ENCODE data around the gene SDHA. TPM values are rescaled to one million over a fixed set of nuclear protein-coding genes. Genes with fewer than 3 reads are reported as not detected.
A peak's percentile ranks its signal among the peaks of the same experiment; 100 is the strongest.

The SDHA gene
- total and polyA plus RNA-seq, 9 of the 15 experiments (the other 6 are each of a cell fraction or from before 2014, with no cell fraction given) = 82.9 to 191 (median 130) TPM

DNA sequence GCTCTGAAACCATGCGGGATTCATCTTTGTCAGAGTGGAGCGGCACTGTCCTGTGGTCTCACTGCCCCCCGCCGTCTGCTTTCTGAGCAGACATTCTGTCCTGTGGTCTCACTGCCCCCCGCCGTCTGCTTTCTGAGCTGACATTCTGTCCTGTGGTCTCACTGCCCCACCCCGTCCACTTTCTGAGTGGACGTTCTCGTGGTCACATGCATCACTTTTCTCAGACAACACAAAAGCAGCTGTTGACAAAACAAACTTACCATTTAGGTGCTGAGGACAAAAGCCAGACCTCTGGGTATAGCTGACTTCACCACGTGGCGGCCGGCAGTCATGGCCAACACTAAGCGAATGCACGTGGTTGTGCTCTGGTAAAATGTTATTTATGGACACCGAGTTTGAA lies 24.0 kb upstream of the SDHA start:
- no peak overlapping the region for H3K4me3 ChIP-seq
- H3K27ac ChIP-seq (ENCODE audit: extremely low read depth, low read depth, low read length) = no peak overlapping the region
- intact Hi-C loops (cut with micrococcal nuclease) (no loop called here), in situ Hi-C loops (cut with MboI) (no loop called here)
- H3K4me1 ChIP-seq (replicated peaks in 1 of 2; ENCODE audit: control insufficient read depth in 2 of 2, insufficient read depth in 2 of 2, low read length in 2 of 2) = peaks cover 0 to 57% of the 10 kb centered on the region in 2 experiments; a peak in 2 of 5 replicates
- H3K4me2 ChIP-seq (ENCODE audit: insufficient read depth, low read length) = no peak overlapping the region
- ATAC-seq = no peak
- 0 out of 4 replicates have a peak, but pooled peaks of 1 of the 2 experiments have one; percentile 23 for TF ChIP-seq MNT (conservative IDR thresholded peaks at IDR 0.05)
- no peak for TF ChIP-seq SUPT5H (IDR thresholded peaks at IDR 0.05)
- no peaks in the 10 kb centered on the region for H3K9me3 ChIP-seq (replicated peaks; ENCODE audit: control insufficient read depth, insufficient read depth, low read depth, low read length)
- DNase-seq (ENCODE audit: extremely low read depth in 1 of 4, low spot score in 3 of 4) = no peak
- H2AFZ ChIP-seq (ENCODE audit: low read depth, low read length) = no peak overlapping the region
- no peaks in the 10 kb centered on the region for H3K79me2 ChIP-seq (ENCODE audit: control insufficient read depth, insufficient read depth, low read length)
- H3K9ac ChIP-seq (ENCODE audit: insufficient read depth in 1 of 2, low read depth in 2 of 2, low read length in 2 of 2) = no peak overlapping the region
- no TSS peak for BruUV-seq (replicated peaks)
- no peaks in the 10 kb centered on the region for H3K36me3 ChIP-seq (ENCODE audit: control insufficient read depth, insufficient read depth, low read length)
- peak; percentile 37 for FAIRE-seq
- 29% methylated on average over 15 of the region's 15 CpGs for WGBS (ENCODE audit: insufficient coverage, low coverage, missing lambda C conversion rate)
- H4K20me1 ChIP-seq (replicated peaks; ENCODE audit: control insufficient read depth, insufficient read depth, low read length) = peaks cover 12% of the 10 kb centered on the region
- POLR2A ChIA-PET = interaction anchor here (0.6 to 1.5 kb wide), 4 partner anchors 9 to 14 kb away, joined by 3 to 7 read pairs (median 4); no protein-coding TSS in a partner anchor
- CTCF ChIA-PET (ENCODE audit: low intra/inter-chr PET ratio) = no interaction called here
- H3K9me1 ChIP-seq (ENCODE audit: control insufficient read depth, insufficient read depth, low read length) = no peaks in the 10 kb centered on the region
- peaks cover 27 to 57% of the 10 kb centered on the region in 2 experiments; a peak in 4 of 5 replicates for H3K27me3 ChIP-seq (ENCODE audit: control insufficient read depth in 2 of 2, insufficient read depth in 2 of 2, low read length in 2 of 2)

DNA sequence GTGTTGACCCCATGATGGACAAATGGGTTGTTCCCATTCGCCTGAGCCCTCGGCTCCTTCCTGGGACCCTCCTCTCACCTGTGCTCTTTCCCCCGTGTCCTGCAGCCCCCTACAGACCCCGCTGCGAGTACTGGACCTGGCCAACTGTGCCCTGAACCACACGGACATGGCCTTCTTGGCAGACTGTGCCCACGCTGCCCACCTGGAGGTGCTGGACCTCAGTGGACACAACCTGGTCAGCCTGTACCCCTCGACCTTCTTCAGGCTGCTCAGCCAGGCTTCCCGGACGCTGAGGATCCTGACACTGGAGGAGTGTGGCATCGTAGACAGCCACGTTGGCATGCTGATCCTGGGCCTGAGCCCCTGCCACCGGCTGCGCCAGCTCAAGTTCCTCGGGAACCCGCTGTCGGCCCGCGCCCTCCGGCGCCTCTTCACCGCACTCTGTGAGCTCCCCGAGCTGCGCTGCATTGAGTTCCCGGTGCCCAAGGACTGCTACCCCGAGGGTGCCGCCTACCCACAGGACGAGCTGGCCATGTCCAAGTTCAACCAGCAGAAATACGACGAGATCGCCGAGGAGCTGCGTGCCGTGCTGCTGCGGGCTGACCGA lies 23.4 kb upstream of the SDHA start:
- H3K9me1 ChIP-seq (ENCODE audit: control insufficient read depth, insufficient read depth, low read length) = no peaks in the 10 kb centered on the region
- no TSS peak for BruUV-seq (replicated peaks)
- peaks cover 27 to 50% of the 10 kb centered on the region in 2 experiments; a peak in 4 of 5 replicates for H3K27me3 ChIP-seq (ENCODE audit: control insufficient read depth in 2 of 2, insufficient read depth in 2 of 2, low read length in 2 of 2)
- POLR2A ChIA-PET = interaction anchor here (0.9 to 1.5 kb wide), 3 partner anchors 9 to 14 kb away, joined by 3 to 7 read pairs (median 5); no protein-coding TSS in a partner anchor
- peaks cover 0 to 51% of the 10 kb centered on the region in 2 experiments; a peak in 2 of 5 replicates for H3K4me1 ChIP-seq (replicated peaks in 1 of 2; ENCODE audit: control insufficient read depth in 2 of 2, insufficient read depth in 2 of 2, low read length in 2 of 2)
- ATAC-seq = no peak
- peak overlapping the region in 1 of 2 experiments; percentile 52; a peak in 1 of 4 replicates for H3K9ac ChIP-seq (ENCODE audit: insufficient read depth in 1 of 2, low read depth in 2 of 2, low read length in 2 of 2)
- no peak overlapping the region for H3K4me3 ChIP-seq
- WGBS (ENCODE audit: insufficient coverage, low coverage, missing lambda C conversion rate) = 37% methylated on average over 36 of the region's 36 CpGs
- no peak overlapping the region for H3K4me2 ChIP-seq (ENCODE audit: insufficient read depth, low read length)
- peaks cover 9% of the 10 kb centered on the region for H4K20me1 ChIP-seq (replicated peaks; ENCODE audit: control insufficient read depth, insufficient read depth, low read length)
- H3K9me3 ChIP-seq (replicated peaks; ENCODE audit: control insufficient read depth, insufficient read depth, low read depth, low read length) = no peaks in the 10 kb centered on the region
- H3K36me3 ChIP-seq (ENCODE audit: control insufficient read depth, insufficient read depth, low read length) = no peaks in the 10 kb centered on the region
- DNase-seq (ENCODE audit: extremely low read depth in 1 of 4, low spot score in 3 of 4) = no peak
- no peak overlapping the region for H2AFZ ChIP-seq (ENCODE audit: low read depth, low read length)
- no peaks in the 10 kb centered on the region for H3K79me2 ChIP-seq (ENCODE audit: control insufficient read depth, insufficient read depth, low read length)
- no peak overlapping the region for H3K27ac ChIP-seq (ENCODE audit: extremely low read depth, low read depth, low read length)
- in situ Hi-C loops (cut with MboI) (no loop called here), intact Hi-C loops (cut with micrococcal nuclease) (no loop called here)
- no peak for FAIRE-seq
- CTCF ChIA-PET (ENCODE audit: low intra/inter-chr PET ratio) = no interaction called here
- no peak for TF ChIP-seq ZNF217 (CRISPR knock-in tag; IDR thresholded peaks at IDR 0.05)
- no peak for TF ChIP-seq ZNF75A (CRISPR knock-in tag; IDR thresholded peaks at IDR 0.05)
- TF ChIP-seq MTA2 (IDR thresholded peaks at IDR 0.05; ENCODE audit: low read depth) = no peak
- no peak for TF ChIP-seq HNRNPK (IDR thresholded peaks at IDR 0.05; ENCODE audit: low read depth, low read length, poor library complexity, severe bottlenecking)
- no peak for TF ChIP-seq MCM2 (IDR thresholded peaks at IDR 0.05; ENCODE audit: low read depth)
- no peak for TF ChIP-seq HDGF (IDR thresholded peaks at IDR 0.05)
- TF ChIP-seq ZNF507 (tag; conservative IDR thresholded peaks at IDR 0.05) = no peak
- TF ChIP-seq ZNF165 (CRISPR knock-in tag; IDR thresholded peaks at IDR 0.05; ENCODE audit: borderline replicate concordance) = no peak
- no peak for TF ChIP-seq HEY1 (CRISPR knock-in tag; IDR thresholded peaks at IDR 0.05; ENCODE audit: borderline replicate concordance)

Measured in K562 (cell line).